HepG2 (cell line): ENCODE measurements around the gene ZNF865. TPM values are rescaled to one million over a fixed set of nuclear protein-coding genes. Genes with fewer than 3 reads are reported as not detected.

Experiments
- FOXO4 ChIP-seq: sonication (generic); formaldehyde crosslinking; conservative IDR thresholded peaks from 2 replicates; pipeline ENCODE4 v1.8.1; 2023; ENCODE audit warnings: missing genetic modification reagents
- HMGA1 ChIP-seq: sonication (generic); formaldehyde crosslinking; conservative IDR thresholded peaks from 2 replicates; pipeline ENCODE4 v1.4.0; 2020; ENCODE audit warnings: missing genetic modification reagents
- HNRNPH1 ChIP-seq: fragments of 200-400 bp; formaldehyde crosslinking; optimal IDR thresholded peaks from 2 replicates; pipeline ENCODE3; 2017; ENCODE audit warnings: mild to moderate bottlenecking, low read depth, low read length
- HNRNPLL ChIP-seq: fragments of 200-400 bp; formaldehyde crosslinking; IDR thresholded peaks from 2 replicates; pipeline ENCODE4 v1.6.1; 2017; ENCODE audit warnings: mild to moderate bottlenecking, low read depth, low read length; ENCODE audit not compliant: poor library complexity, severe bottlenecking
- JUNB ChIP-seq: sonication (generic); formaldehyde crosslinking; IDR thresholded peaks from 2 replicates; pipeline ENCODE4 v1.8.0; 2022; ENCODE audit warnings: missing genetic modification reagents, mild to moderate bottlenecking, borderline replicate concordance
- KDM5A ChIP-seq: fragments of 200-600 bp; sonication (generic); IDR thresholded peaks from 2 replicates; pipeline ENCODE4 v1.7.0; 2018; ENCODE audit warnings: antibody characterized with exemption, mild to moderate bottlenecking, low read length, borderline replicate concordance
- PHF20 ChIP-seq: sonication (generic); formaldehyde crosslinking; IDR thresholded peaks from 2 replicates; pipeline ENCODE4 v1.5.0; 2020; ENCODE audit warnings: mild to moderate bottlenecking, missing genetic modification reagents
- SALL2 ChIP-seq: sonication (generic); formaldehyde crosslinking; IDR thresholded peaks from 2 replicates; pipeline ENCODE4 v1.8.1; 2023; ENCODE audit warnings: mild to moderate bottlenecking, missing genetic modification reagents, inconsistent platforms
- SMAD3 ChIP-seq: sonication (generic); formaldehyde crosslinking; IDR thresholded peaks from 2 replicates; pipeline ENCODE4 v1.4.0; 2020; ENCODE audit warnings: missing genetic modification reagents
- STAG1 ChIP-seq: sonication (generic); formaldehyde crosslinking; IDR thresholded peaks from 2 replicates; pipeline ENCODE4 v1.4.0; 2020; ENCODE audit warnings: missing genetic modification reagents
- TEAD2 ChIP-seq: sonication (generic); formaldehyde crosslinking; IDR thresholded peaks from 2 replicates; pipeline ENCODE4 v1.9.0; 2021; ENCODE audit warnings: missing genetic modification reagents
- ZBTB39 ChIP-seq: sonication (generic); formaldehyde crosslinking; IDR thresholded peaks from 2 replicates; pipeline ENCODE4 v1.5.0; 2020; ENCODE audit warnings: missing genetic modification reagents
- ZNF280D ChIP-seq: sonication (generic); formaldehyde crosslinking; IDR thresholded peaks from 2 replicates; pipeline ENCODE4 v1.5.1; 2020; ENCODE audit warnings: mild to moderate bottlenecking, missing genetic modification reagents
- ZNF687 ChIP-seq: sonication (generic); formaldehyde crosslinking; IDR thresholded peaks from 2 replicates; pipeline ENCODE4 v1.5.1; 2020; ENCODE audit warnings: mild to moderate bottlenecking, missing genetic modification reagents, moderate library complexity
- ZNF710 ChIP-seq: sonication (generic); formaldehyde crosslinking; IDR thresholded peaks from 2 replicates; pipeline ENCODE4 v1.5.0; 2020; ENCODE audit warnings: mild to moderate bottlenecking, missing genetic modification reagents, borderline replicate concordance
- polyA plus RNA-seq, 8 experiments: library from polyadenylated mRNA; depleted of rRNA in 3 of 8; stranded (reverse) in 7 of 8; unstranded in 1 of 8; fragments of >200 nt; fragmentation: Illumina TruSeq in 4 of 8; extraction: Trizol in 4 of 8; gene quantifications; 2 replicates each; pipeline versions ENCODE4 v1.2.1 to v1.2.3, GENCODE V29; 2011 to 2016; ENCODE audit warnings: low read depth in 4 of 8, missing spikeins in 1 of 8, mixed read lengths in 1 of 8; ENCODE audit not compliant: insufficient read depth in 1 of 8
- total RNA-seq, 5 experiments: library from RNA; depleted of rRNA; stranded (reverse); fragments of >200 nt; fragmentation: Illumina TruSeq; extraction: Trizol; gene quantifications; 2 replicates each; pipeline ENCODE4 v1.2.3, GENCODE V29; 2016; ENCODE audit warnings: low read depth in 1 of 5

Gene ZNF865
- total and polyA plus RNA-seq, 2 of the 13 experiments (the other 11 are each of a cell fraction or from before 2014, with no cell fraction given) = 0.93 to 1.0 TPM

- TF ChIP-seq KDM5A (peak; percentile 62; the same call in 1 of the 2 replicates), SMAD3 (CRISPR knock-in tag) (peak; percentile 32; the same call in 1 of the 2 replicates), TEAD2 (CRISPR knock-in tag) (no peak; the same call in 1 of the 2 replicates), JUNB (no peak; the same call in 1 of the 2 replicates), PHF20 (no peak), ZNF687 (peak; percentile 48), HMGA1 (CRISPR knock-in tag) (no peak), HNRNPH1 (no peak), ZBTB39 (CRISPR knock-in tag) (no peak), FOXO4 (CRISPR knock-in tag) (no peak), SALL2 (CRISPR knock-in tag) (no peak; the same call in 1 of the 2 replicates), ZNF280D (no peak), ZNF710 (CRISPR knock-in tag) (peak; percentile 17; the same call in 1 of the 2 replicates), HNRNPLL (no peak), STAG1 (CRISPR knock-in tag) (no peak)
These were observed 5.4 kb upstream of the ZNF865 start, which contains the start of gene ZNF524 (continued) for GRCh38 chr19:55599842-55600661.
